ENCODE data around the gene INPP4A.

The INPP4A gene

GRCh38 chr2:98578231-98578630 is 133.6 kb downstream of the INPP4A start:
- H3K4me3 ChIP-seq (ENCODE audit: low read length), result no peak overlapping the region
- no peak overlapping the region for H3K9ac ChIP-seq (ENCODE audit: low read length)
- H3K9me3 ChIP-seq (ENCODE audit: control insufficient read depth, low read depth, low read length), result no peaks in the 10 kb centered on the region
- H3K4me1 ChIP-seq (ENCODE audit: control insufficient read depth, low read depth, low read length), result no peaks in the 10 kb centered on the region
- H3K27ac ChIP-seq (ENCODE audit: low read length), result no peak overlapping the region
- no peaks in the 10 kb centered on the region for H3K27me3 ChIP-seq (ENCODE audit: control insufficient read depth, insufficient read depth, low read length)
- peaks cover 28% of the 10 kb centered on the region for H3K36me3 ChIP-seq (ENCODE audit: control insufficient read depth, low read depth, low read length)

GRCh38 chr2:98579926-98580325 is 135.3 kb downstream of the INPP4A start:
- H3K27ac ChIP-seq (ENCODE audit: low read length), result no peak overlapping the region
- H3K36me3 ChIP-seq (ENCODE audit: control insufficient read depth, low read depth, low read length), result peaks cover 25% of the 10 kb centered on the region
- no peaks in the 10 kb centered on the region for H3K27me3 ChIP-seq (ENCODE audit: control insufficient read depth, insufficient read depth, low read length)
- H3K9ac ChIP-seq (ENCODE audit: low read length), result no peak overlapping the region
- H3K4me3 ChIP-seq (ENCODE audit: low read length), result no peak overlapping the region
- H3K9me3 ChIP-seq (ENCODE audit: control insufficient read depth, low read depth, low read length), result no peaks in the 10 kb centered on the region
- H3K4me1 ChIP-seq (ENCODE audit: control insufficient read depth, low read depth, low read length), result no peaks in the 10 kb centered on the region

- no peaks in the 10 kb centered on the region for H3K27me3 ChIP-seq (ENCODE audit: control insufficient read depth, insufficient read depth, low read length)
- peaks cover 24% of the 10 kb centered on the region for H3K36me3 ChIP-seq (ENCODE audit: control insufficient read depth, low read depth, low read length)
- H3K4me3 ChIP-seq (ENCODE audit: low read length), result no peak overlapping the region
- no peaks in the 10 kb centered on the region for H3K9me3 ChIP-seq (ENCODE audit: control insufficient read depth, low read depth, low read length)
- no peak overlapping the region for H3K9ac ChIP-seq (ENCODE audit: low read length)
- no peak overlapping the region for H3K27ac ChIP-seq (ENCODE audit: low read length)
- no peaks in the 10 kb centered on the region for H3K4me1 ChIP-seq (ENCODE audit: control insufficient read depth, low read depth, low read length)
These were observed 136.1 kb downstream of the INPP4A start for GRCh38 chr2:98580656-98581284.

GRCh38 chr2:98582523-98582922 is 137.9 kb downstream of the INPP4A start:
- no peaks in the 10 kb centered on the region for H3K27me3 ChIP-seq (ENCODE audit: control insufficient read depth, insufficient read depth, low read length)
- no peaks in the 10 kb centered on the region for H3K4me1 ChIP-seq (ENCODE audit: control insufficient read depth, low read depth, low read length)
- no peak overlapping the region for H3K9ac ChIP-seq (ENCODE audit: low read length)
- no peak overlapping the region for H3K4me3 ChIP-seq (ENCODE audit: low read length)
- no peak overlapping the region for H3K27ac ChIP-seq (ENCODE audit: low read length)
- no peaks in the 10 kb centered on the region for H3K9me3 ChIP-seq (ENCODE audit: control insufficient read depth, low read depth, low read length)
- peaks cover 17% of the 10 kb centered on the region for H3K36me3 ChIP-seq (ENCODE audit: control insufficient read depth, low read depth, low read length)

- no peaks in the 10 kb centered on the region for H3K4me1 ChIP-seq (ENCODE audit: control insufficient read depth, low read depth, low read length)
- peaks cover 12% of the 10 kb centered on the region for H3K36me3 ChIP-seq (ENCODE audit: control insufficient read depth, low read depth, low read length)
- H3K9ac ChIP-seq (ENCODE audit: low read length), result no peak overlapping the region
- no peaks in the 10 kb centered on the region for H3K9me3 ChIP-seq (ENCODE audit: control insufficient read depth, low read depth, low read length)
- H3K4me3 ChIP-seq (ENCODE audit: low read length), result no peak overlapping the region
- H3K27ac ChIP-seq (ENCODE audit: low read length), result no peak overlapping the region
- H3K27me3 ChIP-seq (ENCODE audit: control insufficient read depth, insufficient read depth, low read length), result no peaks in the 10 kb centered on the region
These were observed 138.6 kb downstream of the INPP4A start for GRCh38 chr2:98583276-98583675.

- Histone ChIP-seq H3K9ac (ENCODE audit: low read length) (no peak overlapping the region), H3K4me1 (ENCODE audit: control insufficient read depth, low read depth, low read length) (no peaks in the 10 kb centered on the region), H3K4me3 (ENCODE audit: low read length) (no peak overlapping the region), H3K36me3 (ENCODE audit: control insufficient read depth, low read depth, low read length) (peaks cover 12% of the 10 kb centered on the region), H3K27ac (ENCODE audit: low read length) (no peak overlapping the region), H3K27me3 (ENCODE audit: control insufficient read depth, insufficient read depth, low read length) (no peaks in the 10 kb centered on the region), H3K9me3 (ENCODE audit: control insufficient read depth, low read depth, low read length) (no peaks in the 10 kb centered on the region)
These were observed 139.4 kb downstream of the INPP4A start for GRCh38 chr2:98583816-98584618.

GRCh38 chr2:98585386-98585785 is 140.7 kb downstream of the INPP4A start:
- Histone ChIP-seq H3K27ac (ENCODE audit: low read length) (no peak overlapping the region), H3K9ac (ENCODE audit: low read length) (no peak overlapping the region), H3K9me3 (ENCODE audit: control insufficient read depth, low read depth, low read length) (no peaks in the 10 kb centered on the region), H3K4me3 (ENCODE audit: low read length) (no peak overlapping the region), H3K27me3 (ENCODE audit: control insufficient read depth, insufficient read depth, low read length) (no peaks in the 10 kb centered on the region), H3K36me3 (ENCODE audit: control insufficient read depth, low read depth, low read length) (peaks cover 12% of the 10 kb centered on the region), H3K4me1 (ENCODE audit: control insufficient read depth, low read depth, low read length) (no peaks in the 10 kb centered on the region)

DNA sequence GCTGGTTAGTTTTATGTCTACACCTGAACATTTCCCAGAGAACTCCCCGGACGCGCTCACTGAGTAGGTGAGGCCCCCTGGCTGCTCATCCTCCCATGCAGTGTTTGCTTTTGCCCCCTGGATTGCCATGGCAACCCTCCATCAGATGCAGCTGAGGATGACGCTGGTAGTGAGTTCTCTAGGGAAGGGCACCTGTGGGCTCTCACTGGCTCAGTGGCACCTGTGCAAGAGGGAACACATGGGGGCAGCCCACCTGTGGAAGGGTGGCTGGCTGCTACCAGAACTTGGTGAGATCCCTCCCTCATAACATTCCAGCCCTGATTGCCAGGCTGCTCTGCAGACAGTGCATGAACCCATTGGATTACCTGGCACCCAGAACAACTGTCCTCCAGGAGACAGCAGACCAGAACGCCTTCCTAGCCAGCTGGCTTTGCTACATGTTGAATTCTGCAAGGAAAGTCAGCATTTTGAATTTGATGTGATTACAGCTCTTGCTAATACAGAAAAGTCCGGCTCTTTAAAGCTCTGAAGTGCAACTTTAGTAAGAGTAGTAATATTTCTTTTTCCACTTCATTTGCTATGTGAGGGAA is 142.0 kb downstream of the INPP4A start:
- no peak overlapping the region for H3K9ac ChIP-seq (ENCODE audit: low read length)
- no peak overlapping the region for H3K4me3 ChIP-seq (ENCODE audit: low read length)
- H3K27ac ChIP-seq (ENCODE audit: low read length), result no peak overlapping the region
- H3K9me3 ChIP-seq (ENCODE audit: control insufficient read depth, low read depth, low read length), result no peaks in the 10 kb centered on the region
- H3K36me3 ChIP-seq (ENCODE audit: control insufficient read depth, low read depth, low read length), result peaks cover 12% of the 10 kb centered on the region
- H3K4me1 ChIP-seq (ENCODE audit: control insufficient read depth, low read depth, low read length), result no peaks in the 10 kb centered on the region
- no peaks in the 10 kb centered on the region for H3K27me3 ChIP-seq (ENCODE audit: control insufficient read depth, insufficient read depth, low read length)

DNA sequence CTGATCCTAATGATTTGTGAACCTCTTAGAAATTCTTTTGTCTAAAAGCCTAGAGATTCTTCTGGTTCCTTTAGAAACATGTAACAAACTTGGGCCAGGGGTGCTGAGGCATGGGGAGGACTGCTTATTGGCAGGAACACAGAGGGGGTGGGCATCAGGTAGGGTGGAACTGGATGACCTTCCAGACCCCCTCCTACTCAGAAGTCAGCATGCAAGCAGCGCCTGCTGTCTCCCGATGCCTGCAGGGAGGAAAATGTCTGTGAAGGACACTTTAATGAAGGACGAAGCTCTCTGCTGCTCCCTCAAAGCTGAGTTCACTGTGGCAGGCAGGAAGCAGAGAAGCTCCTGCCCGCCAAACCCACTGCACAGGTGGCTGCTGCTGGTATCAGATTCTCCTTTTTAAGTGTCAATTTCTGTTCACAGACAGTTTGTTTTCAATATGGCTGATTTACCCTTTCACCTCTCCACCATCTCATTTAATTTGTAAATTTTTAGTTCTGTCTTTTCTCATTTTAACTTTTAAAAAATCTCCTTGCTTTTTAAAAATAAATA is 144.3 kb downstream of the INPP4A start:
- H3K27me3 ChIP-seq (ENCODE audit: control insufficient read depth, insufficient read depth, low read length), result no peaks in the 10 kb centered on the region
- no peak overlapping the region for H3K27ac ChIP-seq (ENCODE audit: low read length)
- no peaks in the 10 kb centered on the region for H3K4me1 ChIP-seq (ENCODE audit: control insufficient read depth, low read depth, low read length)
- no peak overlapping the region for H3K4me3 ChIP-seq (ENCODE audit: low read length)
- H3K9ac ChIP-seq (ENCODE audit: low read length), result no peak overlapping the region
- no peaks in the 10 kb centered on the region for H3K36me3 ChIP-seq (ENCODE audit: control insufficient read depth, low read depth, low read length)
- H3K9me3 ChIP-seq (ENCODE audit: control insufficient read depth, low read depth, low read length), result peaks cover 2% of the 10 kb centered on the region

- no peaks in the 10 kb centered on the region for H3K27me3 ChIP-seq (ENCODE audit: control insufficient read depth, insufficient read depth, low read length)
- no peak overlapping the region for H3K4me3 ChIP-seq (ENCODE audit: low read length)
- no peaks in the 10 kb centered on the region for H3K4me1 ChIP-seq (ENCODE audit: control insufficient read depth, low read depth, low read length)
- H3K9ac ChIP-seq (ENCODE audit: low read length), result no peak overlapping the region
- no peaks in the 10 kb centered on the region for H3K36me3 ChIP-seq (ENCODE audit: control insufficient read depth, low read depth, low read length)
- no peak overlapping the region for H3K27ac ChIP-seq (ENCODE audit: low read length)
- H3K9me3 ChIP-seq (ENCODE audit: control insufficient read depth, low read depth, low read length), result peaks cover 4% of the 10 kb centered on the region
These were observed 144.8 kb downstream of the INPP4A start for GRCh38 chr2:98589489-98589888.

- peaks cover 4% of the 10 kb centered on the region for H3K9me3 ChIP-seq (ENCODE audit: control insufficient read depth, low read depth, low read length)
- no peak overlapping the region for H3K4me3 ChIP-seq (ENCODE audit: low read length)
- H3K27ac ChIP-seq (ENCODE audit: low read length), result no peak overlapping the region
- no peaks in the 10 kb centered on the region for H3K27me3 ChIP-seq (ENCODE audit: control insufficient read depth, insufficient read depth, low read length)
- peaks cover 5% of the 10 kb centered on the region for H3K36me3 ChIP-seq (ENCODE audit: control insufficient read depth, low read depth, low read length)
- no peaks in the 10 kb centered on the region for H3K4me1 ChIP-seq (ENCODE audit: control insufficient read depth, low read depth, low read length)
- no peak overlapping the region for H3K9ac ChIP-seq (ENCODE audit: low read length)
These were observed 147.9 kb downstream of the INPP4A start for GRCh38 chr2:98592565-98592964.

All from iPS-18a (cell line).